SK-N-MC (cell line): ENCODE data around the gene H1-8.
"Not testable (repeated sequence)": the region's sequence is repeated elsewhere in the genome, so short reads cannot be mapped to it uniquely, and the experiment has no call there.

Source experiments
- DNase-seq: peaks from one replicate; pipeline ENCODE4 v3.0.0-alpha.2; 2011; ENCODE audit warnings: low read depth, low spot score
- H3K27ac ChIP-seq: fragments of 200-600 bp; sonication (generic); 2 replicates; pipeline ENCODE4 v1.5.1; 2016; ENCODE audit warnings: mixed run types
- H3K36me3 ChIP-seq: fragments of 200-600 bp; sonication (generic); 2 replicates; pipeline ENCODE4 v1.6.1; 2017; ENCODE audit warnings: antibody characterized with exemption, low read length, mixed read lengths; ENCODE audit not compliant: insufficient read depth
- H3K4me3 ChIP-seq: fragments of 200-600 bp; sonication (generic); 2 replicates; pipeline ENCODE4 v1.5.1; 2016
- H3K9ac ChIP-seq: fragments of 200-600 bp; sonication (generic); 2 replicates; pipeline ENCODE4 v1.8.0; 2017; ENCODE audit warnings: mixed run types, mixed read lengths; ENCODE audit not compliant: insufficient read length
- H3K9me3 ChIP-seq: fragments of 200-600 bp; sonication (generic); 2 replicates; pipeline ENCODE4 v1.6.1; 2017; ENCODE audit warnings: low read depth, mild to moderate bottlenecking, antibody characterized with exemption, low read length, moderate library complexity, mixed read lengths
- EZH2 ChIP-seq: fragments of 200-600 bp; sonication (generic); IDR thresholded peaks from one replicate; pipeline ENCODE4 v1.6.1; 2017; ENCODE audit warnings: antibody characterized with exemption
- FOXP2 ChIP-seq: optimal IDR thresholded peaks from 2 replicates; pipeline ENCODE3; 2011; ENCODE audit warnings: mild to moderate bottlenecking, moderate library complexity; ENCODE audit not compliant: insufficient read depth; ENCODE audit errors: extremely low read length, control extremely low read depth
- POLR2AphosphoS5 ChIP-seq: IDR thresholded peaks from 2 replicates; pipeline ENCODE4 v1.6.1; 2012; ENCODE audit warnings: mild to moderate bottlenecking, low read depth, low read length, borderline replicate concordance

The H1-8 gene

DNA sequence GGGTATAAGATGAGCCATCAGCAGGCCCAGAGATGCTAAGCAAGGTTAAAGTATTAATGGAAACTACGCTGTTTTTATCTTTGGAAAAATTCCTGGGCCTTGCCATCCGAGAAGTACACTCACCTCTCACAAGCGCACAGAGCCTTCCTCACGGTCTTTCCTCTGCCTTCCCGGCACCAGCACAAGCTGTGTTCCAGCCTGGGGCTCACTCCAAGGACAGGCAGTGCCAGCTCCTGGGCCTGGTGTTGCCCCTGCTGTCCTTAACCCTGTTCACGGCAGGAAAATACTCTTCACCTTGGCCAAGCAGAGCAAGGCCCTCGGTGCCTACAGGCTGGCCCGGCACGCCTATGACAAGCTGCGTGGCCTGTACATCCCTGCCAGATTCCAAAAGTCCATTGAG is 28.9 kb upstream of the H1-8 start:
- no peak for DNase-seq
- Histone ChIP-seq H3K4me3 (no peak overlapping the region), H3K36me3 (no peaks in the 10 kb centered on the region), H3K9ac (no peak overlapping the region), H3K27ac (no peak overlapping the region), H3K9me3 (no peaks in the 10 kb centered on the region)
- TF ChIP-seq POLR2AphosphoS5, result no peak
- no peak for TF ChIP-seq FOXP2
- no peak for TF ChIP-seq EZH2

DNA sequence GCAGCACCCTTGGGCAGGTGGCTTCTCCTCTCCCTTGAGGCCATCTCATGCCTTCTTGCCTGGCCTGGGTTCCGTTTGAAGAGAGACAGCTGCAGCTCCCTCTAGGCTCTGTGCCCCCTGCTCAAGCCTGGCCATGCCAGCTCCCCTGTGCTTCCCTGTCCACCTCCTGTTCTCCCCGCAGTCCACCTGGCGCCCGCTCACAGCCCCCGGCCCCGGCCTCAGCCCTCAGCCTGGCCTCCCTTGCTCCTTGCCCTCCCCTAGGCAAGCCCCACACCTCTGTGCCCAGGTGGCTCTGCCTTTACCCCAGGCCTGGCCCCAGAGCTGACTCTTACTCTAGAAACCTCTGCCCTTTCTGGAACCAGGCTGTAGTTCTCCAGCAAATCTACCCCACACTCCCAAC is 28.4 kb upstream of the H1-8 start:
- Histone ChIP-seq H3K36me3 (no peaks in the 10 kb centered on the region), H3K4me3 (no peak overlapping the region), H3K9me3 (no peaks in the 10 kb centered on the region), H3K27ac (no peak overlapping the region), H3K9ac (no peak overlapping the region)
- no peak for DNase-seq
- no peak for TF ChIP-seq POLR2AphosphoS5
- TF ChIP-seq FOXP2, result no peak
- TF ChIP-seq EZH2, result no peak

DNA sequence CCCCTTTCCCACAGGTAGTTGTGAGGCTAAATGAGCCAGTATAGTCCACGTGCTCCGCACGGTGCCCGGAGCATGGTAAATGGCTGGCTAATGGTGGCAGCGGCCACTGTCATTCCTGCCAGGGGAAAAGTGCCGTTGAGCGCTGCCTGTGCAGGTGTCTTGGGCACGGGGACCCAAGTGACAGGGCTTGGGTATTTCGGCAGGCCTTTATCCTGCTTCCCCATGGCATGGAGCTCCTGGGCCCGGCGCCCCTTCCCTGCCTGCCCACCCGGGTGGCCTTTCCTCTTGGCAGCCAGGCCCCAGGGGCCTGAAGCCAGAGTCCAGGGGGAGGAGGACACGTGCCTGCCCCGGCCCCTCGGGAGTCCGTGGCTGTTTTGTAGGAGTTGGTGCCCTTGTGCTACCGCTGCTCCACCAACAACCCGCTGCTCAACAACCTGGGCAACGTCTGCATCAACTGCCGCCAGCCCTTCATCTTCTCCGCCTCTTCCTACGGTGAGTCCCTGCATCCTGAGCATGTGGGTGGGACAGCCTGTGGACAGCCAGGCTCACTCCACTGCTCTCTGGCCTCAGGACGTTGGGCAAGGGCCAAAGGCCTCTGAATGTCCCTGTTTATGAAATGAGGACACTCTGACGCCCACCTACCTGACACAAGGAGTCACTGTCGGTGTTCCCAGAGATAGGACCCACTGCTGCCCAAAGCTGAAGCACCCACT is 27.7 kb upstream of the H1-8 start:
- H3K36me3 ChIP-seq, H3K9ac ChIP-seq, DNase-seq, H3K9me3 ChIP-seq, H3K4me3 ChIP-seq, H3K27ac ChIP-seq: not testable (repeated sequence)

DNA sequence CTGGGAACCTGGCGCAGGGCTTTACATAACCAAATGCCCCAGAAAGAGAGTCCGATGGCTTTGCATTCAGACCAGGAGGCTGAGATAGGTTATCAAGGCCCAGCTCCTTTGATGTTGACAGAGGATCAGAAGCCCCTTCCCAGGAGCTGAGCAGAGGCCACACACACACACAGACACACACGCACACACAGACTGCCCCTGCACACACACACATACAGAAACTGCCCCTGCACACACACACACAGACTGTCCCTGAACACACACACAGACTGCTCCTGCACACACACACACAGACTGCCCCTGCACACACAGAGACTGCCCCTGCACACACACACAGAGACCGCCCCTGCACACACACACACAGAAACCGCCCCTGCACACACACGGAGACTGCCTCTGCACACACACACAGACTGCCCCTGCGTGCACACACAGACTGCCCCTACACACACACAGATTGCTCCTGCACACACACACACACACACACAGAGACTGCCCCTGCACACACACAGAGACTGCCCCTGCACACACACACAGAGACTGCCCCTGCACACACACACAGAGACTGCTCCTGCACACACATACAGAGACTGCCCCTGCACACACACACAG is 27.0 kb upstream of the H1-8 start:
- H3K9me3 ChIP-seq, H3K9ac ChIP-seq, DNase-seq, H3K27ac ChIP-seq, H3K36me3 ChIP-seq, H3K4me3 ChIP-seq: not testable (repeated sequence)

DNA sequence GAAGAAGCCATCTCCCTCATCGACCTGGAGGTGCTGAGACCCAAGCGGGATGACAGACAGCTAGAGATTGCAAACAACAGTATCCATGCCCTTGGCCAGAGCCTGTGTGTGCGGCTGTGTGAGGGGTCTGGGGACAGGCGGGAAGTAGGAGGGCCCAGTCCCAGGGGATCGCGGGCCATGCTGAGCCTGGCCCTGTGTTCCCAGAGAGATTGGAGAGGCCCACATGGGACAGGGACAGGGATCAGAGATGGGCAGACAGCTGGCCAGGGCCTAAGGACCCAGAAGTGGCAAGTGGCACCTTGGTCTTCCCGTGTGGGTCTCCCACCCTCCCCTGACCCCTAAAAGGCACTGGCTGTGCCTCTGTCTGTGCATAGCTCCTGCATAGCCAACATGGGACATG is 25.5 kb upstream of the H1-8 start:
- H3K36me3 ChIP-seq, result no peaks in the 10 kb centered on the region
- H3K27ac ChIP-seq, result no peak overlapping the region
- TF ChIP-seq EZH2 (no peak), POLR2AphosphoS5 (no peak), FOXP2 (no peak)
- H3K9me3 ChIP-seq, result no peaks in the 10 kb centered on the region
- DNase-seq, result no peak
- H3K9ac ChIP-seq, result no peak overlapping the region
- H3K4me3 ChIP-seq, result no peak overlapping the region

DNA sequence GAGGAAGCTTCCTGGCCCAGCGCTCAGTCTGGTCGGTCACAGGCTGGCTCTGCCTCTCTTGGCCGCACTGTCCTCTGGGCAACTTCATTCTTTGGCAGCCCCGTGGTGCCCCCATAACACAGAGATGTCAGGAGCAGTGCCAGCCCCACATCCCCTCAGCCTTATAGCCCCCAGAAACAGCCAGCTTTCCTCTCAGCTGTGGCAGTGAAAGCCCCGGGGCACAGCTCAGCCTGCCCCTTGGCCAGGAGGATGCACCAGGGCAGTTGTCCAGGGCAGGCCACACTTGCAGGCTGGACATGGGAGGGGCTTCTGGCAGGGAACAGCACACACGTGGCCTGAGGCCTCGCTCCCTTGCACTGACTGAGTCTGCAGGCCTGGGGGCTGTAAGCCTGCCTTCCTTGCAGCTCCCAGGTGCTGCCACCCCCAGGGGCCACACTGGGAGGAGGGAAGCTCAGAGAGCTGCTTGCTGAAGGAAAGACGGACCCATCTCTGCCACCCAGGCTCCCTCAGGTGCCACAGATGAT is 24.9 kb upstream of the H1-8 start:
- H3K4me3 ChIP-seq, result no peak overlapping the region
- no peak for DNase-seq
- H3K27ac ChIP-seq, result no peak overlapping the region
- H3K36me3 ChIP-seq, result no peaks in the 10 kb centered on the region
- no peaks in the 10 kb centered on the region for H3K9me3 ChIP-seq
- no peak overlapping the region for H3K9ac ChIP-seq
- TF ChIP-seq FOXP2, result no peak
- TF ChIP-seq EZH2, result no peak
- no peak for TF ChIP-seq POLR2AphosphoS5

DNA sequence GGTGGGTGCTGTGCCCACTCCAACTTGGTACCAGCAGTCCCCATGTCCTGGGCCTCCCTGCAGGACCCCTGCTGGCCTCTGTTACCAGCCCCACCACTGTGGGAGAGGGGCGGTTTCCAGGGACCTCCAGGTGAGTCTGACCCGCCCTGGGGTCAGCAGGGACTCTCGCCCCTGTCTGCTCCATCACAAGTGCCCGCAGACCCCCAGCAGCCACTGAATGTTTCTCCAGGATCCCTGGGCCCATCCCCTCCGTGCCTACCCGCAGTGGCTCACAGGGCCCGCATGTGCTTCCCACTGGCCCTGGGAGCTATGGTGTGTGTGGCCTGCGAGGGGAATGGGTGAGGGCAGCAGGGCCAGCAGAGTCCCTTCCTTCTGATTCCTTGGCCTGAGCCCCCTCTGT is 24.4 kb upstream of the H1-8 start:
- DNase-seq, result no peak
- no peak overlapping the region for H3K4me3 ChIP-seq
- no peaks in the 10 kb centered on the region for H3K9me3 ChIP-seq
- H3K9ac ChIP-seq, result no peak overlapping the region
- TF ChIP-seq POLR2AphosphoS5, result no peak
- no peak for TF ChIP-seq FOXP2
- TF ChIP-seq EZH2, result no peak
- H3K36me3 ChIP-seq, result no peaks in the 10 kb centered on the region
- H3K27ac ChIP-seq, result no peak overlapping the region

DNA sequence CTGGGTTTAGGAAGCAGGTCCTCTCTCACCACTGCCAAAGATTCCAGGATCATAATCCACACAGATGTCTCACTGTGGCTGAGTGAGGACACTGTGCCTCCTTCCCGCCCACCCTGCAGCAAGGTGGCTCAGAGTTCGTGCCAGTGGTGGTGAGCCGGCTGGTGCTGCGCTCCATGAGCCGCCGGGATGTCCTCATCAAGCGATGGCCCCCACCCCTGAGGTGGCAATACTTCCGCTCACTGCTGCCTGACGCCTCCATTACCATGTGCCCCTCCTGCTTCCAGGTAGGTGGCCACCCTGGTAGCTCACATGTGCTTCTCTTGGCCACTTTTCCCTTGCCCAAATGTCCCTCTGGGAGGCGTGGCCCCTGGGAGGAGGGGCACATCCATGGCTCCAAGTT is 23.5 kb upstream of the H1-8 start:
- Histone ChIP-seq H3K27ac (no peak overlapping the region), H3K9me3 (no peaks in the 10 kb centered on the region), H3K36me3 (no peaks in the 10 kb centered on the region), H3K9ac (no peak overlapping the region), H3K4me3 (no peak overlapping the region)
- DNase-seq, result no peak
- no peak for TF ChIP-seq FOXP2
- TF ChIP-seq POLR2AphosphoS5, result no peak
- TF ChIP-seq EZH2, result no peak
